Measurements from ENCODE around the gene CIBAR2.

GRCh38 chr16:85067024-85067423, 45.2 kb downstream of the CIBAR2 start:
- TF ChIP-seq POLR2AphosphoS5 (IDR thresholded peaks at IDR 0.05) (peak in 1 of 3 donors; percentile 6), CTCF (IDR thresholded peaks at IDR 0.05 in 8 of 11, conservative IDR thresholded peaks at IDR 0.05 in 3 of 11) (no peak), POLR2A (IDR thresholded peaks at IDR 0.05) (no peak)
